Panc1 (cell line): Measurements from ENCODE around the gene TNFAIP6.

ENCODE experiments used
- POLR2AphosphoS5 ChIP-seq: IDR thresholded peaks from 2 replicates; pipeline ENCODE4 v1.6.1; 2012; ENCODE audit warnings: mild to moderate bottlenecking, low read depth, low read length, moderate library complexity
- SIN3A ChIP-seq: IDR thresholded peaks from 2 replicates; pipeline ENCODE4 v1.6.1; 2012; ENCODE audit warnings: low read depth, mild to moderate bottlenecking, low read length, moderate library complexity, borderline replicate concordance; ENCODE audit not compliant: insufficient read depth
- TCF7L2 ChIP-seq: IDR thresholded peaks from 2 replicates; pipeline ENCODE4 v1.6.1; 2011; ENCODE audit warnings: mild to moderate bottlenecking, low read depth, low read length, inconsistent platforms
- TF ChIP-seq, protein P1 (sequence below): fragments of 450-650 bp; IDR thresholded peaks from 2 replicates; pipeline ENCODE4 v1.5.1; 2017; ENCODE audit warnings: mild to moderate bottlenecking
- TF ChIP-seq, protein P2 (sequence below), 2 experiments: IDR thresholded peaks; 2 replicates each; pipeline ENCODE4 v1.6.1; 2011 to 2012; ENCODE audit warnings: low read depth in 2 of 2, control low read depth in 1 of 2, low read length in 1 of 2, mild to moderate bottlenecking in 1 of 2, moderate library complexity in 1 of 2; ENCODE audit not compliant: insufficient read depth in 1 of 2

DNA sequence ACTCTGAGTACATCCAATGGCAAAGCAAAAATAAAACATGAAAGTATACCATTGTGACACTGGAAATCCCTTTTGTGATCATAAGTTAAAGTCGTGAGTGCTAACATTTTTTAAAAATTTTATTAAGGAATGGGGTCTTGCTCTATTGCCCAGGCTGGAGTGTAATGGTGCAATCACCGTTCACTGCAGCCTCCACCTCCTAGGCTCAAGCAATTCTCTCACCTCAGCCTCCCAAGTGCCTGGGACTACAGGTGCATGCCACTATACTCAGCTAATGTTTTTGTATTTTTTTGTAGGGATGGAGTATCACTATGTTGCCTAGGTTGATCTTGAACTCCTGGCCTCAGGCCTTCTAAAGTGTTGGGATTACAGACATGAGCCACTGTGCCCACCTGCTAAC lies 14.3 kb upstream of the TNFAIP6 start:
- TF ChIP-seq, protein P1, sequence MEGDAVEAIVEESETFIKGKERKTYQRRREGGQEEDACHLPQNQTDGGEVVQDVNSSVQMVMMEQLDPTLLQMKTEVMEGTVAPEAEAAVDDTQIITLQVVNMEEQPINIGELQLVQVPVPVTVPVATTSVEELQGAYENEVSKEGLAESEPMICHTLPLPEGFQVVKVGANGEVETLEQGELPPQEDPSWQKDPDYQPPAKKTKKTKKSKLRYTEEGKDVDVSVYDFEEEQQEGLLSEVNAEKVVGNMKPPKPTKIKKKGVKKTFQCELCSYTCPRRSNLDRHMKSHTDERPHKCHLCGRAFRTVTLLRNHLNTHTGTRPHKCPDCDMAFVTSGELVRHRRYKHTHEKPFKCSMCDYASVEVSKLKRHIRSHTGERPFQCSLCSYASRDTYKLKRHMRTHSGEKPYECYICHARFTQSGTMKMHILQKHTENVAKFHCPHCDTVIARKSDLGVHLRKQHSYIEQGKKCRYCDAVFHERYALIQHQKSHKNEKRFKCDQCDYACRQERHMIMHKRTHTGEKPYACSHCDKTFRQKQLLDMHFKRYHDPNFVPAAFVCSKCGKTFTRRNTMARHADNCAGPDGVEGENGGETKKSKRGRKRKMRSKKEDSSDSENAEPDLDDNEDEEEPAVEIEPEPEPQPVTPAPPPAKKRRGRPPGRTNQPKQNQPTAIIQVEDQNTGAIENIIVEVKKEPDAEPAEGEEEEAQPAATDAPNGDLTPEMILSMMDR: no peak
- TF ChIP-seq, protein P2, sequence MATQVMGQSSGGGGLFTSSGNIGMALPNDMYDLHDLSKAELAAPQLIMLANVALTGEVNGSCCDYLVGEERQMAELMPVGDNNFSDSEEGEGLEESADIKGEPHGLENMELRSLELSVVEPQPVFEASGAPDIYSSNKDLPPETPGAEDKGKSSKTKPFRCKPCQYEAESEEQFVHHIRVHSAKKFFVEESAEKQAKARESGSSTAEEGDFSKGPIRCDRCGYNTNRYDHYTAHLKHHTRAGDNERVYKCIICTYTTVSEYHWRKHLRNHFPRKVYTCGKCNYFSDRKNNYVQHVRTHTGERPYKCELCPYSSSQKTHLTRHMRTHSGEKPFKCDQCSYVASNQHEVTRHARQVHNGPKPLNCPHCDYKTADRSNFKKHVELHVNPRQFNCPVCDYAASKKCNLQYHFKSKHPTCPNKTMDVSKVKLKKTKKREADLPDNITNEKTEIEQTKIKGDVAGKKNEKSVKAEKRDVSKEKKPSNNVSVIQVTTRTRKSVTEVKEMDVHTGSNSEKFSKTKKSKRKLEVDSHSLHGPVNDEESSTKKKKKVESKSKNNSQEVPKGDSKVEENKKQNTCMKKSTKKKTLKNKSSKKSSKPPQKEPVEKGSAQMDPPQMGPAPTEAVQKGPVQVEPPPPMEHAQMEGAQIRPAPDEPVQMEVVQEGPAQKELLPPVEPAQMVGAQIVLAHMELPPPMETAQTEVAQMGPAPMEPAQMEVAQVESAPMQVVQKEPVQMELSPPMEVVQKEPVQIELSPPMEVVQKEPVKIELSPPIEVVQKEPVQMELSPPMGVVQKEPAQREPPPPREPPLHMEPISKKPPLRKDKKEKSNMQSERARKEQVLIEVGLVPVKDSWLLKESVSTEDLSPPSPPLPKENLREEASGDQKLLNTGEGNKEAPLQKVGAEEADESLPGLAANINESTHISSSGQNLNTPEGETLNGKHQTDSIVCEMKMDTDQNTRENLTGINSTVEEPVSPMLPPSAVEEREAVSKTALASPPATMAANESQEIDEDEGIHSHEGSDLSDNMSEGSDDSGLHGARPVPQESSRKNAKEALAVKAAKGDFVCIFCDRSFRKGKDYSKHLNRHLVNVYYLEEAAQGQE (IDR thresholded peaks at IDR 0.05; ENCODE audit: insufficient read depth in 1 of 2, low read depth in 2 of 2, low read length in 1 of 2): no peak
- no peak for TF ChIP-seq POLR2AphosphoS5
- no peak for TF ChIP-seq TCF7L2
- TF ChIP-seq SIN3A: no peak
